ENCODE results near the gene NCK2.

NCK2 gene

GRCh38 chr2:105936954-105937353 is 192.2 kb downstream of the NCK2 start:
- no peak for DNase-seq

- no peak for DNase-seq
Measured at GRCh38 chr2:105937498-105938097, 192.9 kb downstream of the NCK2 start.
